ENCODE measurements around the gene ATG3. TPM values are rescaled to one million over a fixed set of nuclear protein-coding genes. Genes with fewer than 3 reads are reported as not detected.

ATG3 gene
- total RNA-seq = 10 to 100 TPM; 28.7 to 57.5 TPM

DNA sequence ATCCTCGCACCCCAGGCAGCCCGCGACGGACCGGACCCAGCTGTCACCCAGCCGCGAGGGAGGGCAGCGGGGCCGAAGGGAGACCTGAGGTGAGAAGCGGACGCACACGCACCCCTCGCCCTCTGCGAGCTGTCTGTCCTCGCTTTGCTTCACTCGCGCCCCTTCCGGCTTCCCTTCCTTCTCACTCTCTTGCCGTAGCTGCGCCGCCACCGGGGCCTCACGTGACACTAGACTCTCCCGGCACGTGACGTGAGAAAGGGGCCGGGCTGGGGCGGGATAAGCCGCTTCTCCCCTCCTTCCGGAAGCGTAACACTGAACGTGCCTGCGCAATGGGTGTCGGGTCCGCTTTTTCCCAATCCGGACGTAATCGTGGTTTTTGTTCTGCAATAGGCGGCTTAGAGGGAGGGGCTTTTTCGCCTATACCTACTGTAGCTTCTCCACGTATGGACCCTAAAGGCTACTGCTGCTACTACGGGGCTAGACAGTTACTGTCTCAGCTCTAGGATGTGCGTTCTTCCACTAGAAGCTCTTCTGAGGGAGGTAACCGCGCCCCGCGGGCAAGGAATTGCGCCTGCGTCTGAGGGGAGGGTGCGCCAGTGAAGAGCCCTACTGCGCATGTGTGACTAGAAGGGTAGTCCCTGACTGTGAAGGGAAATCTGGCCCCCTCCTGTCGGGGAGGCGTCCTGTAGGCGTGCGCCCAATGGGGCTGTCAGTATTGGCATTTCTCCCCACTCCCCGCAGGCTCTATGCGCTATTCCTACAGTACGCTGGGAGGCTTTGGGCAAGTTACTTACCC lies at the start of gene ATG3, which contains the start of gene SLC35A5:
Gene ATG3 (minus strand): TSS at position 229 of the 796 bp plus-strand sequence. CDS start 434 bp downstream, outside the sequence.
Gene SLC35A5 (plus strand): TSS at position 312 of the 796 bp plus-strand sequence. CDS start 1,359 bp downstream, outside the sequence.
- no peaks in the 10 kb centered on the region for H3K36me3 ChIP-seq
- H3K4me3 ChIP-seq = peak within 1 kb of the TSS; percentile 59 to 78
- H3K4me1 ChIP-seq = peaks cover 0 to 32% of the 10 kb centered on the region in 2 donors
- H3K9me3 ChIP-seq = no peaks in the 10 kb centered on the region
- peak; percentile 99 for DNase-seq (ENCODE audit: low spot score)
- TF ChIP-seq, protein P1, sequence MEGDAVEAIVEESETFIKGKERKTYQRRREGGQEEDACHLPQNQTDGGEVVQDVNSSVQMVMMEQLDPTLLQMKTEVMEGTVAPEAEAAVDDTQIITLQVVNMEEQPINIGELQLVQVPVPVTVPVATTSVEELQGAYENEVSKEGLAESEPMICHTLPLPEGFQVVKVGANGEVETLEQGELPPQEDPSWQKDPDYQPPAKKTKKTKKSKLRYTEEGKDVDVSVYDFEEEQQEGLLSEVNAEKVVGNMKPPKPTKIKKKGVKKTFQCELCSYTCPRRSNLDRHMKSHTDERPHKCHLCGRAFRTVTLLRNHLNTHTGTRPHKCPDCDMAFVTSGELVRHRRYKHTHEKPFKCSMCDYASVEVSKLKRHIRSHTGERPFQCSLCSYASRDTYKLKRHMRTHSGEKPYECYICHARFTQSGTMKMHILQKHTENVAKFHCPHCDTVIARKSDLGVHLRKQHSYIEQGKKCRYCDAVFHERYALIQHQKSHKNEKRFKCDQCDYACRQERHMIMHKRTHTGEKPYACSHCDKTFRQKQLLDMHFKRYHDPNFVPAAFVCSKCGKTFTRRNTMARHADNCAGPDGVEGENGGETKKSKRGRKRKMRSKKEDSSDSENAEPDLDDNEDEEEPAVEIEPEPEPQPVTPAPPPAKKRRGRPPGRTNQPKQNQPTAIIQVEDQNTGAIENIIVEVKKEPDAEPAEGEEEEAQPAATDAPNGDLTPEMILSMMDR (IDR thresholded peaks at IDR 0.05) = no peak
- peak within 1 kb of the TSS; percentile 96 to 97 for H3K27ac ChIP-seq
- H3K27me3 ChIP-seq = no peaks in the 10 kb centered on the region

DNA sequence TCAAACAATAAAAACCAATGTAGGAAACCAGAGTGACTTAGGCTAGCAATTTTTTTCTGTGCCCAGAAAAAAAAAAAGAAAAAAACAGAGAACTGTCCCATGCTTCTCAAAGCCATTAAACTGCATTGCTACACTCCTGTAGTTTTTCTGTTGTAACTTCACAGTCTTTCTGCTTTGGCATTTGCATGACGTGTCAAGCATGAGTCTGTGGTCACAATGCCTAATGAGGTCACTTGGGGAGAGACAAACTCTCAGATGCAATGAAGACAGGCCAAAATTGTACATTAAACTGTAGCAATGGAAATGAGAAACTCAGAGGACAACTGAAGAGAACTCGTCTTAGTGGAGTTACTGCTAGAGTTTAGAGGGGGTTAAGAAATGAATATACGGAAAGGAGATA lies 48.4 kb upstream of the ATG3 start:
- TF ChIP-seq, protein P1 (IDR thresholded peaks at IDR 0.05) = no peak
- Histone ChIP-seq H3K36me3 (peaks cover 4% of the 10 kb centered on the region), H3K27ac (no peak overlapping the region)

DNA sequence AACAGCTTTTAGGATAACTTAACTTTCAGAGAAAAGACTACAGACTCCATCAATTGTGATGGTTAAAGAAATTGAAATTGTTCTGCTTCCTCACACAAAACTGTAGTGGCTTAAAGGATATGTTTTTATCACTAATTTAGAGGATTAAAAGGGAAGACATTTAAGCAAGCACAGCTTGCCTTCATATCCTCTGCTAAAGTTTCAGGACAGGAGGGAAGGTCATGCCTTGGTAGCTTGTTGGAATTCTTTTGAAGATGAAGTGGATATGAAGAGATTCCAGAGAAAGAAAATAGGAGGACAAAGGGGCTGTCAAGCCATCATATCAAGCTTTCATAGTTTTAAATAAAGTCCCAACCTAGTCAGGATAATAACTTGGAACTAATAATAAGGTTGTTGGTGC lies 46.1 kb upstream of the ATG3 start:
- no peaks in the 10 kb centered on the region for H3K9me3 ChIP-seq
- H3K4me1 ChIP-seq = peaks cover 0 to 13% of the 10 kb centered on the region in 2 donors
- no peaks in the 10 kb centered on the region for H3K27me3 ChIP-seq
- peaks cover 4% of the 10 kb centered on the region for H3K36me3 ChIP-seq
- no peak for DNase-seq (ENCODE audit: low spot score)
- no peak overlapping the region for H3K27ac ChIP-seq
- TF ChIP-seq, protein P1 (IDR thresholded peaks at IDR 0.05) = no peak
- no peak overlapping the region for H3K4me3 ChIP-seq

More for the DNA sequence above, 48.4 kb upstream of the ATG3 start:
- Histone ChIP-seq H3K27me3 (no peaks in the 10 kb centered on the region), H3K4me3 (no peak overlapping the region), H3K4me1 (peaks cover 0 to 4% of the 10 kb centered on the region in 2 donors), H3K9me3 (no peaks in the 10 kb centered on the region)
- no peak for DNase-seq (ENCODE audit: low spot score)

DNA sequence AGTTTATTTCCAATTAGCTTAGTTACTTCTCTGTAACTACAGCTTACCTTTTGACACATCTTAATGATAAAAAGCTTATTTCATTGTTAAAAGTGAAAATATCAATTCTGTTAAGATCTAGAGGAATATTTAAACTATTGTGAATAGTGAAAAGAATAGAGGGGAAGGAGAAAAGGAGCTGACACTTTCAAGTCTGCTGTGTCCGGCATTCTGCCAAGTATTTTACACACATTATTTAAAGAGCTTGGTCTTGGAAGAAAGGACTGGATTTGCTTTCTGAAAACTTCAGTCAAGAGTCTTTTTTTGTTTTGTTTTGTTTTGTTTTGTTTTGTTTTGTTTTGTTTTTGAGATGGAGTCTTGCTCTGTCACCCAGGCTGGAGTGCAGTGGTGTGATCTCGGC lies 44.3 kb upstream of the ATG3 start:
- Histone ChIP-seq H3K4me3 (no peak overlapping the region), H3K36me3 (no peaks in the 10 kb centered on the region), H3K4me1 (peaks cover 0 to 13% of the 10 kb centered on the region in 2 donors), H3K27me3 (no peaks in the 10 kb centered on the region), H3K27ac (no peak overlapping the region), H3K9me3 (no peaks in the 10 kb centered on the region)
- DNase-seq (ENCODE audit: low spot score) = no peak
- TF ChIP-seq, protein P1 (IDR thresholded peaks at IDR 0.05) = no peak

DNA sequence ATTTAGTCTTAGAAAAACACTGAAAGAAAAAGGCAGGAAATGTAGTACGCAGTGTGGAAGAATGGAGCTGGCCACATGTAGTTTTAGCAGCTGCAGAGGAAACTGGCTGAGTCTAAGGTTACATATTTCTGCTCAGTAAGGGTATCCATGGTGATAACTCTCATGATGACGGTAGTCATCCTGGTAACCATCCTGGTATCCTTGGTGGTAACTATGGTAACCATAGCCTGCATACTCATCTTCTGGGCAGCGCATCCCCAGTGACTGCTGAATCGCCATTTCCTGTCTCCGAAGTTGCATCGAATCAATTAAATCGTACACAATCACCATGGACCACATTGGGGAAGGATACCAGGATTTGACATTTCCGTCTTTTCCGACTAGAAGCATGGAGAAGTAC lies 43.5 kb upstream of the ATG3 start:
- Histone ChIP-seq H3K9me3 (no peaks in the 10 kb centered on the region), H3K27ac (no peak overlapping the region), H3K4me1 (peaks cover 0 to 13% of the 10 kb centered on the region in 2 donors), H3K4me3 (no peak overlapping the region), H3K36me3 (no peaks in the 10 kb centered on the region), H3K27me3 (no peaks in the 10 kb centered on the region)
- no peak for DNase-seq (ENCODE audit: low spot score)
- TF ChIP-seq, protein P1 (IDR thresholded peaks at IDR 0.05) = no peak
